ENCODE results near the gene ALG12.

- peak; percentile 65; the same call in 1 of the 2 replicates for TF ChIP-seq SP1 (IDR thresholded peaks at IDR 0.05; ENCODE audit: low read depth, low read length)
- no peak for TF ChIP-seq CBX5 (IDR thresholded peaks at IDR 0.05; ENCODE audit: low read depth, low read length)
- no peak for TF ChIP-seq MAFK (IDR thresholded peaks at IDR 0.05; ENCODE audit: low read depth, low read length)
- no peak for TF ChIP-seq GABPA (IDR thresholded peaks at IDR 0.05; ENCODE audit: borderline replicate concordance, insufficient read depth, low read length)
- TF ChIP-seq ASH2L (IDR thresholded peaks at IDR 0.05; ENCODE audit: low read length) = no peak
- no peak for TF ChIP-seq TAF1 (IDR thresholded peaks at IDR 0.05; ENCODE audit: low read depth, low read length)
- no peak for TF ChIP-seq CREB1 (IDR thresholded peaks at IDR 0.05)
- no peak for TF ChIP-seq USF2 (IDR thresholded peaks at IDR 0.05; ENCODE audit: low read length)
- no peak for TF ChIP-seq SP2 (IDR thresholded peaks at IDR 0.05; ENCODE audit: low read length)
- TF ChIP-seq TCF12 (IDR thresholded peaks at IDR 0.05; ENCODE audit: low read depth, low read length) = no peak
- TF ChIP-seq ATF2 (IDR thresholded peaks at IDR 0.05; ENCODE audit: low read length) = no peak
- TF ChIP-seq POLR2A (IDR thresholded peaks at IDR 0.05; ENCODE audit: control extremely low read depth in 1 of 2, low read depth in 2 of 2, low read length in 2 of 2) = no peak
- no peak for TF ChIP-seq NRF1 (IDR thresholded peaks at IDR 0.05; ENCODE audit: low read depth, low read length)
Observed at GRCh38 chr22:49871482-49871881, 46.8 kb downstream of the ALG12 start.

Measured in H1 (cell line).